ENCODE data around the gene DDX39A. TPM values are rescaled to one million over a fixed set of nuclear protein-coding genes. Genes with fewer than 3 reads are reported as not detected.

The DDX39A gene
- total and polyA plus RNA-seq, 2 of the 8 experiments (the other 6 are each of a cell fraction or from before 2014, with no cell fraction given): 139 TPM

- TF ChIP-seq, protein P1, sequence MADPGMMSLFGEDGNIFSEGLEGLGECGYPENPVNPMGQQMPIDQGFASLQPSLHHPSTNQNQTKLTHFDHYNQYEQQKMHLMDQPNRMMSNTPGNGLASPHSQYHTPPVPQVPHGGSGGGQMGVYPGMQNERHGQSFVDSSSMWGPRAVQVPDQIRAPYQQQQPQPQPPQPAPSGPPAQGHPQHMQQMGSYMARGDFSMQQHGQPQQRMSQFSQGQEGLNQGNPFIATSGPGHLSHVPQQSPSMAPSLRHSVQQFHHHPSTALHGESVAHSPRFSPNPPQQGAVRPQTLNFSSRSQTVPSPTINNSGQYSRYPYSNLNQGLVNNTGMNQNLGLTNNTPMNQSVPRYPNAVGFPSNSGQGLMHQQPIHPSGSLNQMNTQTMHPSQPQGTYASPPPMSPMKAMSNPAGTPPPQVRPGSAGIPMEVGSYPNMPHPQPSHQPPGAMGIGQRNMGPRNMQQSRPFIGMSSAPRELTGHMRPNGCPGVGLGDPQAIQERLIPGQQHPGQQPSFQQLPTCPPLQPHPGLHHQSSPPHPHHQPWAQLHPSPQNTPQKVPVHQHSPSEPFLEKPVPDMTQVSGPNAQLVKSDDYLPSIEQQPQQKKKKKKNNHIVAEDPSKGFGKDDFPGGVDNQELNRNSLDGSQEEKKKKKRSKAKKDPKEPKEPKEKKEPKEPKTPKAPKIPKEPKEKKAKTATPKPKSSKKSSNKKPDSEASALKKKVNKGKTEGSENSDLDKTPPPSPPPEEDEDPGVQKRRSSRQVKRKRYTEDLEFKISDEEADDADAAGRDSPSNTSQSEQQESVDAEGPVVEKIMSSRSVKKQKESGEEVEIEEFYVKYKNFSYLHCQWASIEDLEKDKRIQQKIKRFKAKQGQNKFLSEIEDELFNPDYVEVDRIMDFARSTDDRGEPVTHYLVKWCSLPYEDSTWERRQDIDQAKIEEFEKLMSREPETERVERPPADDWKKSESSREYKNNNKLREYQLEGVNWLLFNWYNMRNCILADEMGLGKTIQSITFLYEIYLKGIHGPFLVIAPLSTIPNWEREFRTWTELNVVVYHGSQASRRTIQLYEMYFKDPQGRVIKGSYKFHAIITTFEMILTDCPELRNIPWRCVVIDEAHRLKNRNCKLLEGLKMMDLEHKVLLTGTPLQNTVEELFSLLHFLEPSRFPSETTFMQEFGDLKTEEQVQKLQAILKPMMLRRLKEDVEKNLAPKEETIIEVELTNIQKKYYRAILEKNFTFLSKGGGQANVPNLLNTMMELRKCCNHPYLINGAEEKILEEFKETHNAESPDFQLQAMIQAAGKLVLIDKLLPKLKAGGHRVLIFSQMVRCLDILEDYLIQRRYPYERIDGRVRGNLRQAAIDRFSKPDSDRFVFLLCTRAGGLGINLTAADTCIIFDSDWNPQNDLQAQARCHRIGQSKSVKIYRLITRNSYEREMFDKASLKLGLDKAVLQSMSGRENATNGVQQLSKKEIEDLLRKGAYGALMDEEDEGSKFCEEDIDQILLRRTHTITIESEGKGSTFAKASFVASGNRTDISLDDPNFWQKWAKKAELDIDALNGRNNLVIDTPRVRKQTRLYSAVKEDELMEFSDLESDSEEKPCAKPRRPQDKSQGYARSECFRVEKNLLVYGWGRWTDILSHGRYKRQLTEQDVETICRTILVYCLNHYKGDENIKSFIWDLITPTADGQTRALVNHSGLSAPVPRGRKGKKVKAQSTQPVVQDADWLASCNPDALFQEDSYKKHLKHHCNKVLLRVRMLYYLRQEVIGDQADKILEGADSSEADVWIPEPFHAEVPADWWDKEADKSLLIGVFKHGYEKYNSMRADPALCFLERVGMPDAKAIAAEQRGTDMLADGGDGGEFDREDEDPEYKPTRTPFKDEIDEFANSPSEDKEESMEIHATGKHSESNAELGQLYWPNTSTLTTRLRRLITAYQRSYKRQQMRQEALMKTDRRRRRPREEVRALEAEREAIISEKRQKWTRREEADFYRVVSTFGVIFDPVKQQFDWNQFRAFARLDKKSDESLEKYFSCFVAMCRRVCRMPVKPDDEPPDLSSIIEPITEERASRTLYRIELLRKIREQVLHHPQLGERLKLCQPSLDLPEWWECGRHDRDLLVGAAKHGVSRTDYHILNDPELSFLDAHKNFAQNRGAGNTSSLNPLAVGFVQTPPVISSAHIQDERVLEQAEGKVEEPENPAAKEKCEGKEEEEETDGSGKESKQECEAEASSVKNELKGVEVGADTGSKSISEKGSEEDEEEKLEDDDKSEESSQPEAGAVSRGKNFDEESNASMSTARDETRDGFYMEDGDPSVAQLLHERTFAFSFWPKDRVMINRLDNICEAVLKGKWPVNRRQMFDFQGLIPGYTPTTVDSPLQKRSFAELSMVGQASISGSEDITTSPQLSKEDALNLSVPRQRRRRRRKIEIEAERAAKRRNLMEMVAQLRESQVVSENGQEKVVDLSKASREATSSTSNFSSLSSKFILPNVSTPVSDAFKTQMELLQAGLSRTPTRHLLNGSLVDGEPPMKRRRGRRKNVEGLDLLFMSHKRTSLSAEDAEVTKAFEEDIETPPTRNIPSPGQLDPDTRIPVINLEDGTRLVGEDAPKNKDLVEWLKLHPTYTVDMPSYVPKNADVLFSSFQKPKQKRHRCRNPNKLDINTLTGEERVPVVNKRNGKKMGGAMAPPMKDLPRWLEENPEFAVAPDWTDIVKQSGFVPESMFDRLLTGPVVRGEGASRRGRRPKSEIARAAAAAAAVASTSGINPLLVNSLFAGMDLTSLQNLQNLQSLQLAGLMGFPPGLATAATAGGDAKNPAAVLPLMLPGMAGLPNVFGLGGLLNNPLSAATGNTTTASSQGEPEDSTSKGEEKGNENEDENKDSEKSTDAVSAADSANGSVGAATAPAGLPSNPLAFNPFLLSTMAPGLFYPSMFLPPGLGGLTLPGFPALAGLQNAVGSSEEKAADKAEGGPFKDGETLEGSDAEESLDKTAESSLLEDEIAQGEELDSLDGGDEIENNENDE (IDR thresholded peaks at IDR 0.05; ENCODE audit: insufficient replicate concordance, low read length): no peak
Measured at GRCh38 chr19:14406645-14407401, 12.3 kb downstream of the DDX39A start (continued).

Measured in H1 (cell line).